ENCODE data around the gene RLN3.

DNA sequence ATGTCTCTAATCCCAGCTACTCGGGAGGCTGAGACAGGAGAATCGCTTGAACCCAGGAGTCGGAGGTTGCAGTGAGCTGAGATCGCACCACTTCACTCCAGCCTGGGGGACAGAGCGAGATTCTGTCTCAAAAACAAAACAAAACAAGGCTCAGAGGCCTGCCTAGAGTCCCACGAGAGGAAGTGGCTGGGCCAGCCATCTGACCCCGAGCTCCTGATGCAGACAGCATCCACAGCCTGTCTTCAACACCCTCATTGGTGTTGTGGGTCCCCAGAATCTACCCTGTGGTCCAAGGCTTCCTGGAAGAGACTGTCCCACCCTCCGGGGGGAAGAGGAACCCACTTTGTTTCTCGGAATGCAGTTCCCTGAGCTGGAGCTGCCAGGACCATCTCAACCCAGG is 46.5 kb upstream of the RLN3 start:
- TF ChIP-seq TAF1 (IDR thresholded peaks at IDR 0.05; ENCODE audit: low read depth, low read length) (no peak), POLR2A (IDR thresholded peaks at IDR 0.05; ENCODE audit: low read depth, low read length) (no peak), POLR2AphosphoS5 (IDR thresholded peaks at IDR 0.05; ENCODE audit: low read depth, low read length) (no peak)

Measured in GM12891 (cell line).